Renal cortex interstitium (tissue), 15 donors: ENCODE results near the gene USP20. TPM values are rescaled to one million over a fixed set of nuclear protein-coding genes. Genes with fewer than 3 reads are reported as not detected.
"Not testable (repeated sequence)": the region's sequence is repeated elsewhere in the genome, so short reads cannot be mapped to it uniquely, and the experiment has no call there.

Experiments used
- DNase-seq, 11 donors: peaks; one replicate each; pipeline ENCODE4 v3.0.0-alpha.2; 2013; ENCODE audit warnings: low read depth in 9 of 11, low spot score in 4 of 11; ENCODE audit errors: extremely low read depth in 1 of 11
- long read RNA-seq, 16 experiments: transcript quantifications; one replicate each; lab custom pipeline, GENCODE V29; 2026
- polyA plus RNA-seq, 3 donors: library from polyadenylated mRNA; unstranded; fragments of 120-200 nt; gene quantifications; one replicate each; pipeline ENCODE4 v1.2.1, GENCODE V29; 2013; ENCODE audit not compliant: insufficient read length in 3 of 3

Gene USP20
- polyA plus RNA-seq = 10 to 100 TPM; 17.1 to 25.9 (median 21.8) TPM
- long read RNA-seq, donor 1 = 0 reads
- long read RNA-seq, donor 2 = 0 reads
- long read RNA-seq, donor 3, full-length matches to known transcripts = 2 of 75 reads
- long read RNA-seq, donor 3, partial matches to known transcripts = 38 of 75 reads
- long read RNA-seq, donor 3, other reads (novel, unspliced or antisense) = 35 of 75 reads
- long read RNA-seq, donor 4 = 0 reads
- long read RNA-seq, donor 5 = 0 reads
- long read RNA-seq, donor 6, partial matches to known transcripts = 18 of 43 reads
- long read RNA-seq, donor 6, other reads (novel, unspliced or antisense) = 25 of 43 reads
- long read RNA-seq, donor 7, full-length matches to known transcripts = 2 of 2 reads
- long read RNA-seq, donor 7, partial matches to known transcripts = 0 of 2 reads
- long read RNA-seq, donor 7, other reads (novel, unspliced or antisense) = 0 of 2 reads
- long read RNA-seq, donor 8, full-length matches to known transcripts = 4 of 4 reads
- long read RNA-seq, donor 8, partial matches to known transcripts = 0 of 4 reads
- long read RNA-seq, donor 8, other reads (novel, unspliced or antisense) = 0 of 4 reads
- long read RNA-seq, donor 9, partial matches to known transcripts = 15 of 48 reads
- long read RNA-seq, donor 9, other reads (novel, unspliced or antisense) = 33 of 48 reads
- long read RNA-seq, donor 10, full-length matches to known transcripts = 1 of 1 reads
- long read RNA-seq, donor 10, partial matches to known transcripts = 0 of 1 reads
- long read RNA-seq, donor 10, other reads (novel, unspliced or antisense) = 0 of 1 reads
- long read RNA-seq, donor 11, full-length matches to known transcripts = 1 of 48 reads
- long read RNA-seq, donor 11, partial matches to known transcripts = 22 of 48 reads
- long read RNA-seq, donor 11, other reads (novel, unspliced or antisense) = 25 of 48 reads
- long read RNA-seq, donor 12 = 0 reads
- long read RNA-seq, donor 13 = 0 reads
- long read RNA-seq, donor 14, full-length matches to known transcripts = 1 of 1 reads
- long read RNA-seq, donor 14, partial matches to known transcripts = 0 of 1 reads
- long read RNA-seq, donor 14, other reads (novel, unspliced or antisense) = 0 of 1 reads
- long read RNA-seq, donor 15, partial matches to known transcripts = 5 of 5 reads
- long read RNA-seq, donor 15, other reads (novel, unspliced or antisense) = 0 of 5 reads
- long read RNA-seq, donor 16, full-length matches to known transcripts = 3 of 3 reads
- long read RNA-seq, donor 16, partial matches to known transcripts = 0 of 3 reads
- long read RNA-seq, donor 16, other reads (novel, unspliced or antisense) = 0 of 3 reads

DNA sequence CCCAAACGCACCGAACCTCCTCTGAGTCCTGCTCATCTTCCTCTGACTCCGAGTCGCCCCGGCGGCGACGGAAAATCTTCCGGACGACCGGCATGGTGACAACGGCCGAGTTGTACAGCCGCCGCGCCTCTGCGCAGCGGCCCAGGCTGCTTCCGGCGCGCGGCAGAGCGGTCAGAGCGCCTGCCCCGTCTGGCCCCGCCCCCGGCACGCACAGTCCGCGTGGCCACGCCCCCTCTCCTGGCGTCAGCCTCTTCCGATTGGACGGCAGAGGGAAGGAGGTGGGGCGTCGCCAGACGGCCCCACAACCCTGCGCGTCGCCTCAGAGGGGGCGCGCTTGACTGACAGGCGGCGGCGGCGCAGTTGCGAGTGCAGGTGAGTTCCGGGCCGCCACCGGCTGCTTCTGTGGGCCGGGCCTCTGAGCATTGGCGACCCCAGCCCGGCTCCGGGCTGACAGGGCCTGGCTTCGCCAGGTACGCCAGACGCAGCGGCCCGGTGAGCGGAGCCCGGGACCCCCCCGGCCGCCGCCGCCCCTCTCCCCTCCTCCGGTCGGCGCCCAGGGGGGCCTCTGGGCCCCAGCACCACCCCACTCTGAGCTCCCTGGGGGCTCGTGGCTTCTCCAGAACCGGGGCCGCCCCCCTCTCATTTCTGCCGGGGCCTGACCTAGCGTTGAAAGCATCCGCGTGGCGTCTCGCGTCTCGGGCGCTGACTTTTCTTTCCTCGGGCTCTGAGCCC, at the start of gene USP20, which contains the start of gene C9orf78:
USP20 (plus strand) TSS at position 331 of the 732 bp plus-strand sequence. CDS start 17,098 bp downstream, outside the sequence.
C9orf78 (minus strand) TSS at position 148 of the 732 bp plus-strand sequence; CDS start at position 94, 54 bp downstream.
- peak; percentile 88 to 97 (median 95) for DNase-seq

DNA sequence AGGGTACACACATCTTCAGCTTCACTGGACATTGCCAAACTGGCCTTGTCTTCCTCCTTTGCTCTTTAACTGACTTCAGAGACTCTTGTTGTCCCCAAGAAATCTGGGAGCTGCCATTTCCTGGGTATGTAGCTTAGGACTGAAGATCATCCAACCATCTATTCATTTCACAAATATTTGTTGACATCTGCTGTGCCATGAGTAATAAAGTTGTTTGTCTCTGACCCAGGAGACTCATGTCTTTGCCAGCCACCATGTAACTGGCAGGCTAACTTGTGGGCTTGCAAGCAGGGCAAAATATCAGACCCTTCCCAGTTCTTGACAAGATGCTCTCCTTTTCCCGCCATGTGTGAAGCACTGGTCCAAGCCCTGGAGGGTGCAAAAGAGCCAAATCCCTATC, 49.4 kb upstream of the USP20 start:
- DNase-seq = no peak

DNA sequence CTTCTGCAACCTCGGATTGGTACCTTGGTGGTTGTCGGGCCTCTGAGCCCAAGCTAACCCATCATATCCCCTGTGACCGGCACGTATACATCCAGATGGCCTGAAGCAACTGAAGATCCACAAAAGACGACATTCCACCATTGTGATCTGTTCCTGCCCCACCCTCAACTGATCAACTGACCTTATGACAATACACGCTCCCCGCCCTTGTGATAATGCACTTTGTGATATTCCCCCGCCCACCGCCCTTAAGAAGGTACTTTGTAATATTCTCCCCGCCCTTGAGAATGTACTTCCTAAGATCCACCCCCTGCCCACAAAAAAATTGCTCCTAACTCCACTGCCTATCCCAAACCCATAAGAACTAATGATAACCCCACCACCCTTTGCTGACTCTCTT, 48.8 kb upstream of the USP20 start:
- no peak for DNase-seq

DNA sequence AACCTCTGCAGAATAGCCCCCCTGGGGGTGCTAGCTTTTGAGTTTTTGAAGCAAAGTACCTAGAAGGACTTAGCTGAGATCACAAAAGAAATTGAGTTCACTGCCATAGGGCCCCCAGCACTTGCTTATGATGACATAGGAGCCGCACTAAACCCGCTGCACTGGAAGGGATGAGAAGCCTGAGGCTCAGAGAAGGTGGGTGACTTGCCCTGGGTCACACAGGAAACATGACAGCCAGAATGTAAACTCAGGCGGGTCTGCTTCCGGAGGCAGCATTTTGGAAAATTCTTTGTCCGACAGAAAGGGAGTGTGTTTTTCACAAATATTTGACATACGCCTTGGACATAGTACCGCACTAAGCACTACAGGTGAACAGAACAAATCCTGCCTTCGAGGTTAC, 40.7 kb upstream of the USP20 start:
- DNase-seq = no peak

DNA sequence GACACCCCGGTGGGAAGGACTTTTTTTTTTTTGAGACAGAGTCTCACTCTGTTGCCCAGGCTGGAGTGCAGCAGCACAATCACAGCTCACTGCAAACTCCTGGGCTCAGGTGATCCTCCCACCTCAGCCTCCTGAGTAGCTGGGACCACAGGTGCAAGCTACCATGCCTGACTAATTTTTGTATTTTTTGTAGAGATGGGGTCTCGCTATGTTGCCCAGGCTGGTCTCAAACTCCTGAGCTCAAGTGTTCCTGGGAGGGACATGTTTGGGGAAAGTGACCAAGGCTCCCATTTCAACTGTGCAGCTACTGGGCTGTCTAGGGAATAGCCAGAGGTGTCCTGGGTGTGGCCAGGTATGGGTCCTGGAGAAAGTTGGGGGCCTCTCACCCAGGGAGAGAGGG, 39.2 kb upstream of the USP20 start:
- not testable (repeated sequence) for DNase-seq

DNA sequence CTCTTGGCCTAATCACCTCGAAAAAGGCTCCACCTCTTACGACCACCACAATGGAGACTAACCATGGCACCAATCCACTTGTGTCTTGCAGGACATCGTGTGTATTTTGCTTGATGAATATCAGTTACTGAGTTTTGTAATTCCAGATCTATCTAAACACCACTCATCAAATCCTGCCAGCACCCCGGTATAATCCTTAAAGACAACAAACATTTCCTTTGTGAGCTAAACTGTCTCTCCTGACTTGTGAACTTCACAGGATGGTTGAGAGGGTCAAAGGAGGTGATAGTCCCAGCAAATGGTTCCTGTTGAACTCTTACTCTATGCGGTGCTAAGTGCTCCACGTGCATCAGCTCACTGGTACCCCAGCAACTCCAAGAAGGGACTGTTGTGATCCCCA, 36.3 kb upstream of the USP20 start:
- no peak for DNase-seq

DNA sequence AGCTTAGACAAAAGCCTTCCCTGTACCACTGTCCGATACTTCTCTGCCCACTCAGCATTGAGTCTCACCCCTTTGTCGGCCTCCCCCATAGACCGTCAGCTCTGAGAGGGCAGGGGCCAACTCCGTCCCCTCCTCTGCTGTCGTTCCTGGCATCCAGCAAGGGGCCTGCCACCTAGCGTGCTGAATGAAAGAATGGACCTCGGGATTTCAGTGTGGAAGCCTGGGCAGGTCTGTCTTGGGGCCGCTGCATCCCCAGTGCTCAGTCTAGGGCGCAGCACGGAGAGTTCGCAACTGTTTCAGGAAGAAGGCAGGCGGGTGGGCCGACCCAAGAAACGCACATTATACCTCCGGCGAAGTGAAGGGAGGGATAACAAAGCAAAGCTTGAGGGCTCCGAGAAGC, 33.8 kb upstream of the USP20 start:
- DNase-seq = no peak

DNA sequence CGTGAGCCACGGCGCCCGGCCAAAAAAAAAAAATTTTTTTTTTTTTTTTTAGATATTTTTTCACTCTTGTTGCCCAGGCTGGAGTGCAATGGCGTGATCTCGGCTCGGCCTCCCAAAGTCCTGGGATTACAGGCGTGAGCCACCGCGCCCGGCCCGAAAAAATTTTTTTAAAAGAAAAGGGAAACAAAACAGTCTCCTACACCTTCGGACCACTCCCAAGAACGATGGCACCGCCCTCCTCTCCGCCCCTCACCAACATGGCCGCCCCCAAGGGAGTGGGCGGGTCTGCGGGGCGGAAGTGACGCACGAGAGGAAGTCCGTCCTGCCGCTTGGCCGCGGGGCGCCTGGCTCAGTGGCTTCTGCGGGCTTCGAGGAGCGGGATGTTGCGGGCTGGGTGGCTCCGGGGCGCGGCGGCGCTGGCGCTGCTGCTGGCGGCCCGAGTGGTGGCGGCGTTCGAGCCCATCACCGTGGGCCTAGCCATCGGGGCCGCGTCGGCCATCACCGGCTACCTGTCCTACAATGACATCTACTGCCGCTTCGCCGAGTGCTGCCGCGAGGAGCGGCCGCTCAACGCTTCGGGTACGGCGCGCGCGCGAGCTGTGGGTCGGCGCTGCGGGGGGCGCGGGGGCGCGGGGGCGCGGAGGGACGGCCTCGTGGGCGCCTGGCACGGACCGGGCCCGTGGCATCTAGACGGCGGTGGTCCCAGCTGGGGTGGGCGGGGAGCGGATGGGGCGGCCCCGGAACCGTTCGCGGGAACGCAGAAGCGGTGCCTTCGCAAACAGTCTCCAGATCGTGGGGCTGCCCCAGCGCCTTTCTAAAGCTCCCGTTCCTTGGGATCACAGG, 32.2 kb upstream of the USP20 start, which contains the start of gene TOR1B:
TOR1B (plus strand) TSS at position 352 of the 843 bp plus-strand sequence; CDS start at position 381, 29 bp downstream.
- peak; percentile 79 to 95 (median 90) for DNase-seq

DNA sequence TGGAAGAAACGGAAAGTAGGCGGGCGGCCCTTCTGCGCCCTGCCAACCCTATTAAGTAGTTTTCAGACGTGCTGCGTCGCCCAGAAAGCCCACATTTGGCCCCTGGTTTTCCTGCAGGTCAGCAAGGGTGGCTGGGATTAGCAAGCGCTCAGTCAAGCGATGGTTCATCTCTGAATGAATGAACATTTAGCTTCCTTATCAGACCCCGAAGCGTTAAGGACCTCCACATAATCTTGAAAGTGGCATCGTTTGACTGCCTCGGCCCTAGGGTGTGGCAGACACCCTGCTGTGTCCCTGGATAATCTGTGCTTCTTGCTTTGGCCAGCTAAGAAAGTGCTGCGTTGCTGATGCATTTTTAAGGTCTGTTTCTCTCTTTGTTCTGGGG, 31.6 kb upstream of the USP20 start:
- DNase-seq = no peak

DNA sequence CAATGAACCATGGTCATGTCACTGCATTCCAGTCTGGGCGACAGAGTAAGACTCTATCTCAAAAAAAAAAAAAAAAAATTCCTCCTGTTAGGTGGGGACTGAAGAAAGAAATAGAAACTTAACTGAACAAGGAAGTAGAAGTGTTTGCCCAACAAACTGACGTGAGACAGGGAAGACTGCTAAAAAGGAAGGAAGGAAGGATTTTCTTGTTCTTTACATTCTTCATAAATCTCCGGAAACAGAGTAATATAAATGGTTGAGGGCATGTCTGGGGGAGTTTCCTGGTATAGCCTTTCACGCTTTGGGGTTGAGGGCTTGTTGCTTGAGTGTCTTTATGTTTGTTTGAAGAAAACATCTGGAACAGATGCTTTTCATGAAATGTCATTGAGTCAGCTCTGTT, 29.2 kb upstream of the USP20 start:
- DNase-seq = no peak

DNA sequence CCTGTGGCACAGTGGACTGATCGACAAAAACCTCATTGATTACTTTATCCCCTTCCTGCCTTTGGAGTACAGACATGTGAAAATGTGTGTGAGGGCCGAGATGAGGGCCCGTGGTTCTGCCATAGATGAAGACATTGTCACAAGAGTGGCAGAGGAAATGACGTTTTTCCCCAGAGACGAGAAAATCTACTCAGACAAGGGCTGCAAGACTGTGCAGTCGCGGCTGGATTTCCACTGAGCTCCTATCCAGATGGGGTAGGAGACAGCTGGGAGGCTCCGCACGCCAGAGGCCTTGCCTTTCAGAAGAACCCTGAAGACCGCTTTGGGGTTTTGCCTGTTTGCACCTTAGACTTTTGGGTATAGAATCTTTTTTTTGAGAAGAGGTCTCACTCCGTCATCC, 25.9 kb upstream of the USP20 start:
- DNase-seq = no peak

DNA sequence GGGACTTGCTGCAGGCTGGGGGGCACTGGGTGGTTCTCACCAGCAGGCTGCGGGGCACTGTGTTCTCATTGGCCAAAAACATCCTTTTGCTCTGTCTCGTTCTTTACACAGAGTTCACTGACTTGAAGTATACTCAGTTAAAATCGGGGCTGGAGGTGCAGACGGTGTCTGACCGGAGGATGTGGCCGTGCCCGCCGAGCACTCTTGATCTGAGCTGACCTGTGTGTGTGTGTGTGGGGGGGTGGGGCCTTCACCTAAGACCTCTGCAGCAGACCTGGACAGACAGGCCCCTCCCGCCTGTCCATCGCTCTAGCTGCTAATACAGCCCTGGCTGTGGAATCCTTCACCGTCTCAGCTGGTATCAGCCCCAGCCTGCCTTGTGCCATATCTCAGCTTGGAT, 25.1 kb upstream of the USP20 start:
- no peak for DNase-seq

DNA sequence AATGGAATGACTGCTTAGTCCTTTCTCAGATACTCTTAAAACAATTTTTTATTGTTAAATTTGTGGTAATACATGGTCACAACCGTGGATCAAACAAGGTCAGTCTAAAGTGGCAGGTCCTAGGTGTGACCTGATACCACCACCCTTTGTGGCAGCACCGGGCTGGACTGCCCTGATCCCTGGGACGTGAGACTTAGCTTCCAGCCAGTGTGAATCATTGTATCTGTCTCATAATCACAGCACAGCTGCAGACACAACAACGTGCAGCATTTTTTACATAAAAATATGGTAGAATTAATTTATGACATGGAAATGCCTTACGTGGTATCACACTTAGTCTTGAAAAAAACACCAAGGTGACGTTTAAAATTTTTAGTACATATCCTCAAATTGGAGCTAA, 24.5 kb upstream of the USP20 start:
- no peak for DNase-seq

DNA sequence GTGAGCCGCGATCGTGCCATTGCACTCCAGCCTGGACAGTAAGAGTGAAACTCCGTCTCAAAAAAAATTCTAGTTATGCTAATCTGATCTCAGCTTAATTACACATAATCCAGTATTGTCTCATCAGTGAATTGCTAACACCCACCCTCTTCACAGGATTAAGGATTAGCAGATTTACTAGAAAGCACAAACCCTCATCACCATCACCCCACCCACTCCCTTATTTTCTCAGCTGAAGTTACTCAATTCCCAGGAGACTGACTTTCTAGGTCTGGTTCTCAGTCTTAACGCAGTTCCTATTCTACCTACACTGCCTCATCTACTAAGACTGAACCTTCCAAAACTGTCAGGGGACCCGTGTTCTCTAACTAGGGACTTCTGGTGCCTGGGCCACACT, 23.3 kb upstream of the USP20 start:
- DNase-seq = no peak

DNA sequence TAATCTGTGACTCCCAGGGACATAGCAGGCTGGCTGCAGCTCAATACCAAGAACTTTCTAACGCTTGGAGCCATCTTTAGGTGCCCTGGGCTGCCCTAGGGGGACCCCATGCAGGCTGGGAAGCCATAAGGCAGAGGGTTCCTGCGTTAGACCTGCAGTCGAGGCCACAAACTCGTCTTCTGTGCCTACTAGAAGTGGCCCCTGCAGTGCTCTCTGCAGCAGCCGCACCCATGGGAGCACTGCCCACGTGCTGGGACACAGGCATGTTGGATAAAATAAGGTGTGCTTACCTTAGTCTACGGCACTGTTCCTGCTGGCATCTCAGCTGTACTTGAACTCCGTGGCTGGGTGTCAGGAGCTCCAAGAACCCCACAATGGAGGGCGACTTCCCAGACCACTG, 22.9 kb upstream of the USP20 start:
- no peak for DNase-seq

DNA sequence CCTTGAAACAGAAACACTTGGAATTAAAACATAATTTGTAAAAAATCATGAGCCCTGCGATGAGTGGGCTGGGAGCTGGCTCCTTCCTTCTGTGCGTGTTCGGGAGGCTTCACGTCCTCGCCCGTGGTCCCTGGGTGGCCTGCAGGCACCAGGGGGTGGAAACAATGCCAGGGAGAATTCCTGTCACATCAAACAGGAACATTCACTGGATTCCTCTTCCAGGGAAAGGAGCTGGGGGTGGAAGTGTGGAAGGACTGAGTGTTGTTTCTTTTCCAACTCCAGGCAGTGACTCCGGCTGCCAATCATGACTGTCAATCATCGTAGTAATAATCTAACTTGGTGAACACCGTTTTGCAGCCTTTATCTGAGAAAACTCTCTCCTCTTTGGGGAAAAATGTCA, 21.6 kb upstream of the USP20 start:
- no peak for DNase-seq

DNA sequence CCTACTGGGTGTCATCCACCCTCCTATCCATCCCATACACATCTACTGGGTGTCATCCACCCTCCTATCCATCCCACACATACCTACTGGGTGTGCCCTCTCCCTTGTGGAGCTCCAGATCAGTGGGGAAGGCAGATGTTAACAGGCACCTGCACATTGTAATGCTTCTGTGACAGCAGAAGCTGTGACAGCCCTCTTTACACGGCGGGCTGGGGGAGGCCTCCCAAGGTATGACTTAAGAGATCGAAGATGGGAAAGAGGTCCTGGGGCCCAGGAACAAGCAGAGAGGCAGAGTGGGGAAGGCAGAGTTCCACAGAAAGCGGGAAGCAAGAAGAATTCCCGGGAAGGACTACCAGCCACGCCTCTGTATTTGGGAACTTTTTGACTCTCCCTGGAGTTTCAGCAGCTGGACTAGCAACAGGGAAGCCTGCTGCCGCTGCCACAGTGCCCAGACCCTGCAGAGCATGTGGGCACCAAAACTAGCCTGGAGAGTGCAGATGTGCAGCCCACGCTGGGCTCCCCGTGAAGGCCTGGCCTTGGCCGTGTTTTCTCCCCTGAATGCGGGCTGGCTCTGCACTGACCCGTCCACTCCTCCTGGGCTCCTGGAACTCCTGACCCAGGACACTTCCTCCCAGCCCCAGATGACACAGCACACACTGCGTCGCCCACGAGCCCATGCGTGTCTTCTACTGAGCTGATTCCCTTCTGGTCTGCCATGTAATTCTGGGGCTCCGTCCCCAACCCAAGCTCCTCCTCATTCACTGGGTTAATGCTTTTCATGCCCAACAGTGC, 20.6 kb upstream of the USP20 start:
- no peak for DNase-seq
